Kidney epithelial cell (primary cell): ENCODE measurements around the gene P2RY8. TPM values are rescaled to one million over a fixed set of nuclear protein-coding genes. Genes with fewer than 3 reads are reported as not detected.

Experiments used
- DNase-seq: peaks from one replicate; pipeline ENCODE4 v3.0.0-alpha.2; 2010; ENCODE audit warnings: low read depth
- H3K27me3 ChIP-seq: 2 replicates; pipeline ENCODE4 v1.6.0; 2011; ENCODE audit warnings: low read length; ENCODE audit not compliant: control insufficient read depth, insufficient read depth
- H3K36me3 ChIP-seq: 2 replicates; pipeline ENCODE4 v1.5.1; 2011; ENCODE audit warnings: low read length; ENCODE audit not compliant: control insufficient read depth, insufficient read depth
- H3K4me3 ChIP-seq: 2 replicates; pipeline ENCODE4 v1.5.1; 2011; ENCODE audit warnings: low read depth, mild to moderate bottlenecking, control low read depth, low read length
- total RNA-seq: library from RNA; depleted of rRNA; stranded (reverse); fragments of >200 nt; gene quantifications from 2 replicates; pipeline ENCODE4 v1.2.3, GENCODE V29; 2015
- TF ChIP-seq, protein P1 (sequence below): IDR thresholded peaks from 2 replicates; pipeline ENCODE4 v1.5.1; 2011; ENCODE audit warnings: mild to moderate bottlenecking, moderate library complexity, low read length, control low read depth, inconsistent platforms; ENCODE audit not compliant: insufficient read depth, poor library complexity, severe bottlenecking

The P2RY8 gene
- total RNA-seq, 1 donor from 2014 or later, result not detected

DNA sequence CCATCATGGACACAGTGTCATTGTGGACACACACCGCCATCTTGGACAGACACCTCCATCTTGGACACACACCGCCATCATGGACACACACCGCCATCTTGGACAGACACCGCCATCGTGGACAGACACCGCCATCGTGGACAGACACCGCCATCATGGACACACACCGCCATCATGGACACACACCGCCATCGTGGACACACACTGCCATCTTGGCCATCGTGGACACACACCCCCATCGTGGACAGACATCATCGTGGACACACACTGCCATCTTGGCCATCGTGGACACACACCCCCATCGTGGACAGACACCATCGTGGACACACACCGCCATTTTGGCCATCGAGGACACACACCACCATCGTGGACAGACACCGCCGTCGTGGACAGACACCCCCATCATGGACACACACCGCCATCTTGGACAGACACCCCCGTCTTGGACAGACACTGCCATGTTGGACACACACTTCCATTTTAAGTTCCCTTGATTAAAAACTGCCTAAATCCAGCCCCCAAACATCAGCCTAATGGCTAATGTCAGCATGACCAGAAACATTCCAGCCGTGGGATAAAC is 93.4 kb downstream of the P2RY8 start:
- TF ChIP-seq, protein P1, sequence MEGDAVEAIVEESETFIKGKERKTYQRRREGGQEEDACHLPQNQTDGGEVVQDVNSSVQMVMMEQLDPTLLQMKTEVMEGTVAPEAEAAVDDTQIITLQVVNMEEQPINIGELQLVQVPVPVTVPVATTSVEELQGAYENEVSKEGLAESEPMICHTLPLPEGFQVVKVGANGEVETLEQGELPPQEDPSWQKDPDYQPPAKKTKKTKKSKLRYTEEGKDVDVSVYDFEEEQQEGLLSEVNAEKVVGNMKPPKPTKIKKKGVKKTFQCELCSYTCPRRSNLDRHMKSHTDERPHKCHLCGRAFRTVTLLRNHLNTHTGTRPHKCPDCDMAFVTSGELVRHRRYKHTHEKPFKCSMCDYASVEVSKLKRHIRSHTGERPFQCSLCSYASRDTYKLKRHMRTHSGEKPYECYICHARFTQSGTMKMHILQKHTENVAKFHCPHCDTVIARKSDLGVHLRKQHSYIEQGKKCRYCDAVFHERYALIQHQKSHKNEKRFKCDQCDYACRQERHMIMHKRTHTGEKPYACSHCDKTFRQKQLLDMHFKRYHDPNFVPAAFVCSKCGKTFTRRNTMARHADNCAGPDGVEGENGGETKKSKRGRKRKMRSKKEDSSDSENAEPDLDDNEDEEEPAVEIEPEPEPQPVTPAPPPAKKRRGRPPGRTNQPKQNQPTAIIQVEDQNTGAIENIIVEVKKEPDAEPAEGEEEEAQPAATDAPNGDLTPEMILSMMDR, result no peak
- no peak for DNase-seq
- H3K36me3 ChIP-seq, result no peaks in the 10 kb centered on the region
- H3K4me3 ChIP-seq, result no peak overlapping the region
- H3K27me3 ChIP-seq, result no peaks in the 10 kb centered on the region

DNA sequence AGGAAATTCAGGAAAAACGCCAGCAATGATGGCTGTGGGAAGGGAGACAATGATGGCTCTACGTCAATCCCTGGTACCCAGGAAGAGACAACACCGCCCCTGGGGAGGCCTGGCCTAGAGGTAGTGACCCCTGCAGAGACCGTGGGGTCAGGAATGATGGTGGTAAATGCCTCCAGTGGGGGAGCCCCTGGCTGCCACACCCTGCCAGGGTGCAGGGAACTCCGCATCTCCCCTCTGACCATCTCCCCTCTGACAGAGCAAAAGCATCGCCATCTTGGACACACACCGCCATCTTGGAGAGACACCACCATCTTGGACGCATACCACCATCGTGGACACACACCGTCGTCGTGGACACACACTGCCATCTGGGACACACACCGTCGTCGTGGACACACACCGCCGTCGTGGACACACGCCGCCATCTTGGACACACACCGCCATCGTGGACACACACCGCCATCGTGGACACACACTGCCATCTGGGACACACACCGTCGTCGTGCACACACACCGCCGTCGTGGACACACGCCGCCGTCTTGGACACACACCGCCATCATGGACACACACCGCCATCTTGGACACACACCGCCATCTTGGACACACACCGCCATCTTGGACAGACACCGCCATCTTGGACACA is 94.1 kb downstream of the P2RY8 start:
- no peaks in the 10 kb centered on the region for H3K36me3 ChIP-seq
- no peak for DNase-seq

DNA sequence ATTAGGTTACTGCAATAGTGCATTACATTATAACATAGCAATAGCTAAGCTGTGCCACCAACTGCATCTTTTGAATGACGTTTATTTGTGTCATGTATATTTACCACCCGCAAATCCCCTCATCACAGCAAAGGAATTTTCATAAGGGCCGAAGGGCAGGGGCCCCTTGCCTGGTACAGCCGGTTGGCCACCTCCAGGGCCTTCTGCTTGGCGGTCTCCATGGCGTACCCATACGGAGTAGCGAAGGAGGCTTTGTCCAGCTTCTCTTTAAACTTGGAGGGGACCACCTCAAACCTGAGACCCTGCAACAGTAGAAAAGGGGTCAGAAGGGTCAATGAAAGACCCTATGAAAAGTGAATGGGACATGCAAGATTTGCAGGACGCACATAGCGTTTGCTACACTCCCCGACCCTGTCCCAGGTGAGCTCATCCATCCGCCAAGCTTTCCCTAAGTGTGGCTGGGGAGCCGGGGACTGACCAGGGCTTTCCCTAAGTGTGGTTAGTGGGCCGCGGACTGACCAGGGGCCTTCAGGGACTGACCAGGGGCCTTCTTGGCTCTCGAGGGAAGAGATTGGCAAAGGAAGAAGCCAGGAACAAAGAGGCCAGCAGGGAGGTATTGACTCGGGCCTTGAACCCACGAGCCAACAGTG is 94.8 kb downstream of the P2RY8 start:
- TF ChIP-seq, protein P1, result no peak
- Histone ChIP-seq H3K4me3 (no peak overlapping the region), H3K36me3 (no peaks in the 10 kb centered on the region), H3K27me3 (no peaks in the 10 kb centered on the region)
- DNase-seq, result no peak

More for the DNA sequence above, 94.1 kb downstream of the P2RY8 start:
- Histone ChIP-seq H3K27me3 (no peaks in the 10 kb centered on the region), H3K4me3 (no peak overlapping the region)
- TF ChIP-seq, protein P1, result no peak

GRCh38 chrX:1440506-1440905 is 96.5 kb downstream of the P2RY8 start:
- DNase-seq, result no peak
- TF ChIP-seq, protein P1, result no peak
- H3K4me3 ChIP-seq, result no peak overlapping the region
- H3K36me3 ChIP-seq, result no peaks in the 10 kb centered on the region
- H3K27me3 ChIP-seq, result no peaks in the 10 kb centered on the region

GRCh38 chrX:1435241-1435895 is 101.6 kb downstream of the P2RY8 start:
- no peak for DNase-seq
- H3K27me3 ChIP-seq, result no peaks in the 10 kb centered on the region
- H3K4me3 ChIP-seq, result no peak overlapping the region
- H3K36me3 ChIP-seq, result no peaks in the 10 kb centered on the region
- TF ChIP-seq, protein P1, result no peak
